ENCODE results near the gene ITGB7.
A peak's percentile ranks its signal among the peaks of the same experiment; 100 is the strongest.

Gene ITGB7

DNA sequence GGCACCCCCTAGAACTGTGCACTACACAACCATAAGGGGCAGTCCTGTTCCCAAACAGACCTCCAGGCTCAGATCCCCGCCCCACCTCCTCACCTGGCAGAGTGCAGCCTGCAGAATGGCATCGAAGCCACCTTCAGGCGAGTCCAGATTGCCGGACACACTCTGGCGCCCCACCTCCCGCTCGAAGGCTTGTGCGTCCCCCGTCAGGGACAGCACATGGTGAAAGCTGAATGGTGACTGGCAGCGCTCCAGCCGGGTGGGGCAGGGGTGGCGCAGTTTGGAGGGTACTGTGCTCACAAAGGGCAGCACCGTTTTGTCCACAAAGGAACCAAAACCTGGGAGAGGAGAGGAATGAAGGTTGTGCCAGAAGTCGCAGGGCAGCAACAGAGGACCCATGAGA is 10.6 kb downstream of the ITGB7 start:
- DNase-seq (ENCODE audit: low spot score) = no peak

GRCh38 chr12:53195516-53196420 is 11.3 kb downstream of the ITGB7 start:
- no peak for DNase-seq (ENCODE audit: low spot score)

DNA sequence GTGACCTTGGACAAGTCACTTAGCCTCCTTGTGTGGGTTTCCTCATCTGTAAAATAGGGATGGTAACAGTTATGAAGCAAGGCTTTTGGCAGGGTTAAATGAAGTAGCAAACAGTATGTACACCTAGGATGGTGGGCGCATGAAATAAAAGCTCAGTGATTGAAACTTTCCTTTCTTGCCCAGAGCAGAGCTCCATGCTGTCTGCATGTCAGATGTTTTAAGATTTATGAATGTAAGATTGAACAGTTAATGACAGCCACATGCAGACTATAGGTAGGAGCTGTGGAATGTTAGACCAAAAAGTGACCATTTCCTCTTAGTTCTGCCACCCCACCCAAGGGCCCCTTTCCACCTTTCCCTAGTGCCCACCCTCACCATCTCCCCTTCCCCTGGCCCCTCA is 12.1 kb downstream of the ITGB7 start:
- no peak for DNase-seq (ENCODE audit: low spot score)

GRCh38 chr12:53193985-53194716 is 12.9 kb downstream of the ITGB7 start:
- no peak for DNase-seq (ENCODE audit: low spot score)

- no peak for DNase-seq (ENCODE audit: low spot score)
These were observed 14.0 kb downstream of the ITGB7 start for GRCh38 chr12:53193040-53193439.

DNA sequence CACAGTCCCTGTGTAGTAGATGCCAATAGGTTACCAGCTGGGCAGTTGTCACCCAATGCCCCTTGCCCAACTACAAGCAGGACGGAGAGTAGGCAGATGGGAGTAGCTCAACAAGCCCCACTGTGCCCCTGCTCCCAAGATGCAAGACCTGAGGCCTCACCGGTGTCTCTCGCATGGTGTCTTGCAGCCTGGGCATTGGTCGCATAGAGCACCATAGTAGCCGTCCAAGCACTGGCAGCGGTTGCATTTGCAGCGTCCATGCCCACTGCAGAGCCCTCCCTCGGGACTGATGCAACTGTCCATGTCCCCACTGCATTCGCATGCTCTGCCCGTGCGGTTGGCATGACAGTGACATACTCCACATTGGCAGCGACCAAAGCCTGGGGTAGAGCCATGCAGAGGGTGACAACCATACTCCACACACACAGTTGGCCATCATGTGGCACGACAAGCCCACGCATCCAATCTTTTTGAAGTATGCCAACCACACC is 14.5 kb downstream of the ITGB7 start:
- DNase-seq (ENCODE audit: low spot score) = no peak

GRCh38 chr12:53191885-53192530 is 15.0 kb downstream of the ITGB7 start:
- DNase-seq (ENCODE audit: low spot score) = no peak

DNA sequence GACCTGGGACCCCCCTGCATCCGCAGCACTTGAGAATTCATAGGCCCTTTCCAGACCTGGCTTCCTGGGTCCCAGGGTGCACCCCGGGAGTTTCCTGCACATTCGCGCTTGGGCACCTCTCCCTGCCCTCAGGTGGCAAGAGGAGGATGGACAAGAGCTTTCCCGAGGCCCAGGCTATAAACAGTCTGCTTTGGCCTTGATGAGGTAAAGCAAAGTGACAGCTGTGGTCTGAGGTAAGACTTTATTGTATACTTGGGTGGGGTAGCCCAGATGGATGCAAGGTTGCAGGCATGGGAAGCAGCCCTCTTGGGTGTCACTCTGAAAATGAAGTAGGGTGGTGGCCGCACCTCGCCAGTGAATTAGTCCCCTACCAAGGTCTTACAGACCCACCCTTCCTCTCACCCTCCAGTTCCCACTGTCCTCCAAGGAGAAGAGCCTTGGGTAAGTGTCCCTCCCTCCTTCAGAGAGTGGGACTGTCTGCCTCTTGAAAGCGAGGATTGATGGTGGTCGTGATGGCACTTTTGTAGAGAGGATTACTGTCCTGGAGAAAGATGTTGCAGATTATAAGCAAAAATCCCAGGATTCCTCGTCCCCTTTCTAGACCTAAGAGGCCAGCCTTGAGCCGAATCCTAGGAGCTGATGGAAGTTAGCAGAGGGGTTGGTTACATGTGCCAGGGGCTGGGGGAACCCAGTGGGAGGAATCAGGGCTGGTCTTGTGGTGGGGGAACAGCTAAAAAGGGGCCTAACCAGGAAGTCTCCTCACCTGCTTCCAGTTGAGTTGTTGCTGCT is 15.8 kb downstream of the ITGB7 start:
- no peak for DNase-seq (ENCODE audit: low spot score)

- peak; percentile 73 for DNase-seq (ENCODE audit: low spot score)
These were observed 16.8 kb downstream of the ITGB7 start for GRCh38 chr12:53190108-53190729.

DNA sequence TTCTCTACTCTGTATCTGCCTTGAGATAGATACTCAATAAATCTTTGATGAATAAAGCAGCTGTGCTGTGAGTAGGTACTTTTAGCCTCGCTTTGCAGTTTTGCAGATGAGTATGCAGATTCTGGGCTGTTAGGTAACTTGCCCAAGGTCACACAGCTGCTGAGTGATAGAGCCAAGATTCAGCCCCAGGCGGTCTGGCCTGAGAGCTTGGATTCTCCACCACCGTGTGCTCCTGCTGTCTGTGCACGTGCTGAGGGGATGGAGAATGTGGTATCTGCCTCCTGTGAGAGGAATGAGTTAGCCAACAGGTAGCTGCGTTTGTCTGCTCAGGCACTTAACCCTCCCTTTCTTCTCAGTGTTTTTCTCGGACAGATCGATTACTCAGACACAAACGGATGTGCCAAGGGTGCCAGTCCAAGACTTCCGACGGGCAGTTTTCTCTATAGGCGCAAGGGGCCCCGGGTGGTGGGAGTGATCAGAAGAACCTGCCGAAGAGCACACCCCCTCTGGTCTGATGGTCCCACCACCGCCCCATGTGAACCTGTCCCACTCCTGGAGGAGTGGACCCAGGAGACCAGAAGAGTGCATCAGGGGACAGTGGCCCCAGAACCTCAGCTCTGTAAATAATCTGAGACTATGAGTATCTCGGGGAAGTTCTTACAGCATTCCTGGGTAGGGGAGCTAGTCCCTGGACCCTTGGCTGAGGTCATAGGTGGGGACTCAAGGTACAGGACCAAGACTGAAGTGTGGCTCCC is 19.7 kb downstream of the ITGB7 start:
- DNase-seq (ENCODE audit: low spot score) = no peak

- no peak for DNase-seq (ENCODE audit: low spot score)
These were observed 20.3 kb downstream of the ITGB7 start for GRCh38 chr12:53186745-53187144.

- DNase-seq (ENCODE audit: low spot score) = no peak
These were observed 21.4 kb downstream of the ITGB7 start for GRCh38 chr12:53185582-53186153.

DNA sequence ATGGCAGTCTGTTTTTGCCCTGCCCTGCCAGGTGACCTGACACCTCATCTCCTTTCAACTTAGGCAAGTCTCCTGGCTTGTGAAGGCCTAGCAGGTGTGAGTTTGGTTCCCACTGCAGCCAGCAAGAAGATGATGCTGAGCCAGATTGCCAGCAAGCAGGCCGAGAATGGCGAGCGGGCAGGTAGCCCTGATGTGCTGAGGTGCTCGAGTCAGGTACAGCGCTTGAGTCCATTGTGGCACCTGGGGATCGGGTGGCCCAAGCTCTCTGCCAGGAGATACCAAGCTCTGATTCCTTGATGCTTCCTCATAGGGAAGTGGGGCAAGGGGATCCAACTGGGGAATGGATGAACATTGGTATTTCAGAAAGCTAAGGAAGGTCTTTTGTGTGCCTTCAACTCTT is 22.2 kb downstream of the ITGB7 start:
- no peak for DNase-seq (ENCODE audit: low spot score)

GRCh38 chr12:53182903-53183302 is 24.1 kb downstream of the ITGB7 start:
- DNase-seq (ENCODE audit: low spot score) = no peak

- DNase-seq (ENCODE audit: low spot score) = no peak
These were observed 25.1 kb downstream of the ITGB7 start for GRCh38 chr12:53181935-53182334.

DNA sequence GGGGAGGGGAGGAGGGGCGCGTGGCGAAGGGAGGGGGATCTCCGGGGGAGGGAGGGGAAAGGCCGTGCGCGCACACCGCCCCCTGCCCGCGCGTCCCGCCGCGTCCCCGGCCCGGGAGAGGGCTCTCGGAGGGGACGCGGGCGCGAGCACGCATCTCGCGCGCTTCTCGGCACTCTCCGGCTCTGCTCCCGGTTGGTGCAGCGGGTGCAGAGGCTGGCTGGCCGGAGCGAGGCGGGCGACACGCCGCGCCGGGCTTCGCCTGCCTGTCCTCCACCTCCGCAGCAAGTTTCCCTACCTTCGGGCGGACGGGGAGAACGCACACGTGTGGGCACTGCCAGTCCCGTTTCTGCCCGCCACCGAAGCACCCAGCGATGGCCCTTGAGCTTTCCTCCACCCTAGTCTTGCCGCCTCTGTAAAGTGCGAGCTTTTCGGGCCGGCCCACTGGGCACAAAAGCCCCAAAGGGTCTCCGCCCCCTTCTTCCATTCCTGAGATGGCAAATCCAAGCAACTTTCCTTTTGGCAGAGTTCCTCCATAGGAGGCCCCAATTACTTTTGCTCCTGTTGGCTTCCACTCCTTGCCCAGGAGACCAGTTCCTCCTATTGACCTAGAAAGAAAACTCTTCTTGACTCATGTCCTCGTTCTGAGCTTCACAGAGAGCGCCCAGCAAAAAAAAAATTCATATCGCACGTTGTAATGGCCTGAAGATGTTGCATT is 26.0 kb downstream of the ITGB7 start:
- DNase-seq (ENCODE audit: low spot score) = peak; percentile 93

DNA sequence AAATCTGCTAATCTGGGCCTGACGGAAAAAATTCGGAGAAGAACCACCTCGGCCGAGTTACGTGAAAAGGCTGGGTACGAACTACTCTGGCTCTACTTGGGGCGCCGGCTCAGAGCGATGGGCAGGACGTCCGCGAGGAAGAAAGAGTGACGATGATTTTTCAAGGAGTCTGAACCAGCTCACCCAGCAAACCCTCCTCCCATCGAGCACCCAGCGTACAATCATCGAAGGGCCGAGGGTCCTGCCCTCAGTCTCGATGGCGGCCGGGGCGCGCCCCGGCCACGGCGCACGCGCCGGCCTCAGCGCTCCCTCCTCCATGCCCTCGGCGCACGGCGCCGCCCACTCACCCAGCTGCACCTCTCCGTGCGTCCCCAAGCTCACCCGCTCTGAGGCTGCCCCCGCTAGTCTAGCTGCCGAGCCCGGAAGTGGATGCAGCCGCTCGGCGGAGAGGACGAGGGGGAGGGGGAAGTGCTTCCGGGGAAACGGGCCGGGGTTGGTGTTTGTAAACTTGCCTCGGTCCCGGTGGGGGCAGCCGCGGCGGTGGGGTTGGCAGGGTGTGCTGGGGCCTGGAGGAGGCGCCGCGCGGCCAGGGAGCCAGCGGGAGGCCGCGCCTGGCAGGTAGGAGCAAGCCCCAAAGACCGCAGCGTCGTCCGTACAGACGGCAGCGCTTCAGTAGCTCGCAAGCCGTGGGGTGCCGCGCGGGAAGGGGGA is 26.7 kb downstream of the ITGB7 start, which contains the start of the genes CSAD and ZNF740:
CSAD (minus strand) TSS at position 706 of the 711 bp plus-strand sequence. CDS start 7,455 bp downstream, outside the sequence.
ZNF740 (plus strand) TSS at position 503 of the 711 bp plus-strand sequence. CDS start 1,262 bp downstream, outside the sequence.
- DNase-seq (ENCODE audit: low spot score) = peak; percentile 100

DNA sequence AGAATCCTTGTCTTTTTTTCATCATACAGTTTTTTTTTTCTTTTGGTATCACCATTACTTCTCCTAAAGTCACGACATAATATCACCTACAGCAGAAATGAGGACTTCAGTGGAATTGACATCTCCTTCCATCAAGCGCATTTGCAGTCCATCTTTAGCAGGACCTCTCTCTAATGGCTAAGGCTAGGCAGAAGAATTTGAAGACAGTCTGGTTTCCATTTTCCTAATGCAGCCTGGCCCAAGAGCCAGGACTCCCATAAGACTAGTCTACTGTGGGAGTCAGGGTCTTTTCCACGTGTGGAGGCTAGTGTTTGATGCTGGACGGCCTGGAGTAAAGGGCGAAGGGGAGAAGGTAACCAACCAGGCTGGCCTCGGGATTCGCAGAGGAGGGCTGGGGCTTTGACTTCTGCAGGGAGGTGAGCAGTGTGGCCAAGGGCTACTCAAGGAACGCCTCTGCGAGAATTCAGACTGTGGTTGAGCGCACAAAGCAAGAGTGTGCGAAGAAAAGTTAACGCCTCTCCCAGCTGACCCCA is 27.3 kb downstream of the ITGB7 start:
- DNase-seq (ENCODE audit: low spot score) = no peak
